HG03469 (cell line): ENCODE results near the gene AADACL2.

Experiments
- ATAC-seq: cut with Tn5 transposase; IDR thresholded peaks from one replicate; pipeline ENCODE4 v1.9.1; 2021; ENCODE audit warnings: mild to moderate bottlenecking, moderate library complexity, moderate number of reproducible peaks; ENCODE audit not compliant: unreplicated experiment

AADACL2 gene

GRCh38 chr3:151800431-151800830, 66.7 kb downstream of the AADACL2 start:
- no peak for ATAC-seq

GRCh38 chr3:151804267-151804666, 70.5 kb downstream of the AADACL2 start:
- ATAC-seq = no peak

GRCh38 chr3:151806838-151807237, 73.1 kb downstream of the AADACL2 start:
- ATAC-seq = no peak
